ENCODE results near the gene TPM1. TPM values are rescaled to one million over a fixed set of nuclear protein-coding genes. Genes with fewer than 3 reads are reported as not detected.

Gene TPM1
- polyA plus RNA-seq, 4 donors = 466 to 568 (median 528) TPM

- DNase-seq (ENCODE audit: low read depth in 4 of 4, low spot score in 3 of 4) = no peak
These were observed 26.9 kb upstream of the TPM1 start for GRCh38 chr15:63015618-63016017.

DNA sequence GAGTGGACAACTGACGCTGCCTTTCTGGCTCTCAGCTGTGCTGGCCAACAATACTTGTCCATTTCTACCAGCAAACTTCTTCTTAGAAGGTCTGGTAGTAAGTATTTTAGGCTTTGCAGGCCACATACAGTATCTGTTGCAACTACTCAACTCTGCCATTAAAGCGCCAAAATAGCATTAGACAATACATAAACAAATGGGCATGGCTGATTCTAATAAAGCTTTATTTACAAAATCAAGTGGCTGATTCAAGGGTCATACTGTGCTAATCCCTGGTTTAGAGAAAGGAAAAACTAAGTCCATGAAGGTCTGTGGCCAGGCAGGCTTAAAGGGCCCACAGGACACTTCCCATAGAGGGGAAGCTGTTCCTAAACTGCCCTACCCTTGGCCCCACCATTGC lies 26.3 kb upstream of the TPM1 start:
- no peak for DNase-seq (ENCODE audit: low read depth in 4 of 4, low spot score in 3 of 4)

- DNase-seq (ENCODE audit: low read depth in 4 of 4, low spot score in 3 of 4) = no peak
These were observed 23.9 kb upstream of the TPM1 start for GRCh38 chr15:63018639-63019038.

DNA sequence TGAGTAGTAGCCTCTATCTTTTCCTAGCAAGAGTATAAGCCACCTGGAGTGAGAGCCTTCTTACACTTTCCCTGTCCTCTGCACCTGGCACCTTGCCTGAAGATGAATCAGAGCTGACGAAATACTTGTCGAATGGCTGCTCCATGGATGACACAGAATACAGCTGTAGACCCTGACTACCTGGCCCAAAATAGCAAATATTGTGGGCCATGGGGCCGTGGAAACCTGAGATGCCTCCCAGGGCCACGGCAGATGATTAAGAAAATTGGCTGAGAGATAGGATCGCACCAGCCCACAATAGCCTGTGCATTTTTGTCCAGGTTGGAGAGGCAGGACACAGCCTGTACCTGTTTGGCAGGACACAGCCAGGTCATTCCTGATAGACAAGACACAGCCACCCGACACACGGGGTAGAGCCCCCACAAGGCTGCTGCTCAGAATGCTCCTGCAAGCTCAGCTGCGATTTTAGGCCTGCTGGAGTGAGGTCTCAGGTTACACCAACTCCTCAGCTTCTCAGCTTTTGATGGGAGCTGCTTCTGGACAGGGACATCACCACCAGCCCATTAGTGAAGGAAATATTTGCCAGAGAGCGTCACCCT lies 22.9 kb upstream of the TPM1 start:
- DNase-seq (ENCODE audit: low read depth in 4 of 4, low spot score in 3 of 4) = no peak

DNA sequence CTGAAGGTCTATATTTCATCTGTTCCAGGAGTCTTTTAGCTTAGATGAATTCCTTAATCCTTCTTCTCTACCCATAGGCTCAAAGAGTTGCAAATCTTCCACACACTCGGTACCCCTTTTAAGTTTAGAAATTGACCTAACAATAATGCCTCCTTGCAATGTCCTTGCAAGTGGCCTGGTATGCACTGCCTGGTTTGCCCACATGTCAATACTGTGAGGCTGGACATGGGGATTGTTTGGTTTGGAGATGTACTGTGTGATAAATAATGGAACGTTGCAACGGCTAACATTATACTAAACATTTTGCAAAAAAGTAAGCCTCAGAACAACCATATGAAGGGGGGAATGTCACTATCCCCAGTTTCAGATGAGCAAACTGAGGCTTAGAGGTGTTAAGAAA lies 22.4 kb upstream of the TPM1 start:
- DNase-seq (ENCODE audit: low read depth in 4 of 4, low spot score in 3 of 4) = no peak

GRCh38 chr15:63020759-63021430 lies 21.7 kb upstream of the TPM1 start:
- no peak for DNase-seq (ENCODE audit: low read depth in 4 of 4, low spot score in 3 of 4)

GRCh38 chr15:63022181-63022580 lies 20.4 kb upstream of the TPM1 start:
- DNase-seq (ENCODE audit: low read depth in 4 of 4, low spot score in 3 of 4) = no peak

GRCh38 chr15:63022663-63023062 lies 19.9 kb upstream of the TPM1 start:
- DNase-seq (ENCODE audit: low read depth in 4 of 4, low spot score in 3 of 4) = no peak

DNA sequence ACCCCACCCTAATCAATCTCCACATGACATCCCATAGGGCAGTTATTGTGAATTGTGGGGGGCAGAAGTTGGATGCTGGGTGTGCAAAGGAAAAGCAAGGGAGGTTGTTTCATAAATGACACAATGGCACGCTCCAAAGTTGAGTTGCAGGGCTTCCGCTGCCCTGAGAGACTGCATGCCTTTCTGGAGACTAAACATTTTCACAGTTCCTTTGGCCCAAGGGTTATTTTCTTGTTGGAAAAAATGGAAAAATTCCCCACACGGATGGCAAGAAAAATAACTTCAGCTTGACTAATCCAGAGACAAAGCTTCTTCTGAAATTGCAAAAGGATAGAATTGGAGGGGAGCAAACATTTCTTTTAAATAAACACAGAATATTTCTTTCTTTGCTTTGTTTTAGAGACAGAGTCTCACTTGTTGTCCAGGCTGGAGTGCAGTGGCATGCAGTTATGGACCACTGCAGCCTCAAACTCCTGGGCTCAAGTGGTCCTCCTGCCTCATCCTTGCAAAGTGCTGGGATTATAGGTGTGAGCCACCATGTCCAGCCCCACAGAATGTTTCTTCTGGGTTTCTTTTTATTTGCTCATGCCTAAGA lies 19.1 kb upstream of the TPM1 start:
- no peak for DNase-seq (ENCODE audit: low read depth in 4 of 4, low spot score in 3 of 4)

DNA sequence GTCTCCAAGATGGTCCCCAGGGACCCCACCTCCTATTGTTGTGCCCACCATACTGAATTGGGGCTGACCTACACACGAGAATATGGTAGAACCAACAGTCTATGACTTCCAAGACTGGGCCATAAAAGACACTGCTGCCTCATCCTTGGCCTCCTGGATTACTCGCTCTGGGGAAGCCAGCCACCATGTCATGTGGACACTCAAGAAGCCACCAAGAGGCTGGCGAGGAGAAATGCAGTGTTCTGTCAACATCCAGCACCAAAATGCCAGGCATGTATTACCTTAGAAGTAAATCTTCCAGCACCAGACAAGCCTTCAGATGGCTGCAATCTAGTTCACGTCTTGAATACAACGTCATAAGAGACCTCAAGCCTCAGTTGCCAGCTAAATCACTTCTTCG lies 17.1 kb upstream of the TPM1 start:
- no peak for DNase-seq (ENCODE audit: low read depth in 4 of 4, low spot score in 3 of 4)

DNA sequence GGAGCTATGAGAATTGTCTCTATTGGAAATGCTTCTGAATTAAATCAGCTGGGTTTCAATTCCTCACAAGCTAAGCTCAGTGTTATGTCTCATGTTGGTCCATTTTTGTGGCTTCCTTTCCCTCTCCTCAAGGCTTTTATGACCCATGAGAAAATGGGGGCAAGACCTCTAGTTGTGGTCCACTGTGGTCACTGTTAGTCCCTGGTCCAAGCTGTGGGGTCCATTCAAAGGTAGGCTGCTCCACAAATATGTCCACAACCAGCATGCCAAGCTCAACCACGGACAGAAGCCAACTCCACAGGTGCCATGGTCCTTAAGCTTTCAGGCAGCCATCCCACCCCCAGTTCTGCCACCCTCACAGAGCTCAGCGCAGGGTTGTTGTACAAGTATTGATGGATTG lies 14.9 kb upstream of the TPM1 start:
- no peak for DNase-seq (ENCODE audit: low read depth in 4 of 4, low spot score in 3 of 4)

DNA sequence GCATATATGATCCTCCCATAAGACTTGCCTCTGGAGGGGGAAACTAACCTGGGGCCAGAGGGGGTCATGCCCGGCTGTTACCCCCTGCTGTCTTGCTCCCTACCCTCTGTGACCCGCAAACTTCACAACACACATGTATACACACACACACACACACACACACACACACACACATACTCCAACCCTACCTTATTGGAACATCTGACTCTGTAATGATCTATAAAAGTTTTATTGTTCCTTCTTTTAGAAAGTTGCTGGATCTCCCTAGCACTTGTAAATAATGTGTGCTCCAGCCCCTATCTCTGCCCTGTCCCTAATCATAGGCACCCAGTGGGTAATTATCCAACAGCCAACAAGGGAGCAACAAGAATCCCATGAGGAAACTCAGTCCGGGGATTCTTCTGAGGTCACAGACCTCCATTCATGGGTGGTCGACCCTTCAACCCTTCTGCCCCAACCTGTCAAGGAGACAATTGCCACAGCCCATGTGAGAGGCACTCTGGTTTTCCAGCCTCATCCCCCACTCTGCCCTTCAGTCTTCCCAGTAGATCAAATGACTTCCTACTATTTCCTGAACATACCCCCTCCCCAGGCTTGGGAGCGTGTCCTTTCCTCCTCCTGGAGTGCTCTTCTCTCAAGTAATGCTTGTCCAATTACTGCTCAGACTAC lies 14.0 kb upstream of the TPM1 start:
- DNase-seq (ENCODE audit: low read depth in 4 of 4, low spot score in 3 of 4) = no peak

- DNase-seq (ENCODE audit: low read depth in 4 of 4, low spot score in 3 of 4) = no peak
These were observed 12.9 kb upstream of the TPM1 start for GRCh38 chr15:63029676-63030075.

GRCh38 chr15:63030101-63030551 lies 12.4 kb upstream of the TPM1 start:
- DNase-seq (ENCODE audit: low read depth in 4 of 4, low spot score in 3 of 4) = no peak

DNA sequence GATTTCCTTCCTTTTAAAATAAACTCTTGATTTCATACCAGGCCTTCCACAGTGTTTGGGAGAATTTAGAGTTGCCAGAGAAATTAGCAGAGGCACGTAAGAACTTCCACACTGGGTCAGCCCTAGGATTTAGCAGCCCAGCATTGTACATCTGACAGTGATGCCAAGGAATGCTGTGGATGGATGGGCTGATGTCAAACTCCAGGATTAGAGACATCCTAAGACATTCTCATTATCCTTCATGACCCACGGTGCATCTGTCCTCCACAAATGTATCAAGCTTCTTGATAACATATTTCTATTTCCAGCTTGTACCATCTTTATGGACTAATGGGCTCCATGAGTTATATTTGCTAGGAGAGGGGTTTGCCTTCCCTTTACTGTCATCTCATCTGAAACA lies 8.0 kb upstream of the TPM1 start:
- no peak for DNase-seq (ENCODE audit: low read depth in 4 of 4, low spot score in 3 of 4)

DNA sequence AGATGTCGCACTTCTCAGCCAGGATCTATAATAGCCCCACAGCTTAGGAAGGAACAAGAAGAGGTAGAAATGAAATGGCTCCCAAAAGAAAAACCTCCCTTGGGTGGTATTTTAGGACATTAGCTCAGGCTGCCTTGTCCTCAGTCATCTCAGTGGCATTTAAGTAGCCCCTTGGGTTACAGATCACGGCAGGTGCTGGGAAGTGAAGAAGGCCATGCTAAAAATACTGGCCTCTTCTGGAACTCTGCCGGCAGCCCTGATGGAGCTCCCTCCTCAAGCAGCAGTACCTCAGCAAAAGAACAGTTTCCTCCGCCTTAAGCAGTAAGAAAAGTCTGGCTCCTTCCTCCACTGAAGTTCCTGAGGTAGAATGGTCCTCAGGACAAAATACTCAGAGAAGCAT lies 7.3 kb upstream of the TPM1 start:
- DNase-seq (ENCODE audit: low read depth in 4 of 4, low spot score in 3 of 4) = no peak

GRCh38 chr15:63035977-63036376 lies 6.6 kb upstream of the TPM1 start:
- DNase-seq (ENCODE audit: low read depth in 4 of 4, low spot score in 3 of 4) = no peak

DNA sequence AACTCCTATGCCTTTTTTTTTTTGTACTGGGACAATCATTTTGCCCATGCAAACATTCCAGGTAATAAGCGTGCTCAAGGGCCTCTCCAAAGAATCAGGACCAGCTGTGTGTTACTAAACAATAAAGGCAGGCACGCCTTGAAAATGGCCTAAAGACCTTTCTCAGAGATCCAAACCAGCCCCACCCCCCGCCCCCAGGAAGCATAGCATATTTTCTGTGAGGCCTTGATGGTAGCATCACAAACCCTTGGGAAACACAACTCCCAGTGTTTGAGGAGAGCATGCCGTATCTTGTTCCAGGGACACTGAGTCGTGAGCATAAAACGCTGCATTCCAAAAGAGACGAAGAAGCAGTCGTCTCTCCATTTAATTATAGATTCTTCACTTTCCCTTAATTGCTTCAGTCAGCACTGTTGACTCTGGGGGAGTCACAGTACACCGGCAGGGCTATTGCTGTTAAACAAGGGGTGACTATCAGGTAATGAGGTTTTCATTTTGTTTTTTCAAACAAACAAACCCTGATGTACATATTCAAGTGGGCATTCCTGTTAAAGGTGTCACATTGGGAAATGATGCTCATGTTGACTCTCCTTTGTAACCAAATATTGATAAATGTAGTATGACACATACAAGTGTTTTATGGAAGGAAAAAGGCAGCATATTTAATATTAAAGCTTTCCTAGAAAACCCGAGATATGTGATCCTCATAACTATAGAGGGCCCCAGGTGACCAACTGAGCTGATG lies 4.4 kb upstream of the TPM1 start:
- DNase-seq (ENCODE audit: low read depth in 4 of 4, low spot score in 3 of 4) = no peak

DNA sequence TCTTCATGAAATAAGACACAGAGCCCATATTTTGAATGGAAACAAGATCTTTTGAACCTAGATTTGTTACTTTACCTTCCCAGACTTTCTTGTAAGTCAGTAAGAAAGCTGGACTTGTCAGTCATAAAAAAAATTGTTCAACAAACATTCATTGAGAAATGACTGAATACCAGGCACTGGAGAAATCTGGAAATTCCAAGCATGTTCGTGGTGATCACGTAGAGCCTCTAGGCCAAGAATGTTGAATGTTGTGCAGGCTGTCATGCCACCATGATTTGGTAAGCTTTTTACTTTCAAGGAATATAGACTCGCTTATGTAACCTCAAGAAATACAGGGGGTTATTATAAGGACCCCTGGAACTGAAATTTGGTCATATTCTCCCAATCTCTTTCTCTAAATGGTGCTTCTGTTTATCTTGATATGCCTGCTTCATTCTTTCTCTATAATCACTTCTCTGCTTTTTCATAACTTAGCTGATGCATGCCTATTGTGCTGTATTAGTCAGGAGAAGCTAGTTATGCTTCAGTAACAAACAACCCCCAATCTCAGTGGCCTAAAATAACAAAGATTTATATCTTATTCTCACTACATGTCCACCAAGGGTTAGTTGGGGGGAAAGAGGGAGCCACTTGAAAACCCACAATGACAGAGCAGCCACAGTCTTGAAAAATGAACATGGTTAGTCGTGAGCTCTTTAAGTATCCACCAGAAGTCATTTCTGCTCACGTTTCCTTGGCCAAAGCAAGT lies 3.4 kb upstream of the TPM1 start:
- DNase-seq (ENCODE audit: low read depth in 4 of 4, low spot score in 3 of 4) = no peak

DNA sequence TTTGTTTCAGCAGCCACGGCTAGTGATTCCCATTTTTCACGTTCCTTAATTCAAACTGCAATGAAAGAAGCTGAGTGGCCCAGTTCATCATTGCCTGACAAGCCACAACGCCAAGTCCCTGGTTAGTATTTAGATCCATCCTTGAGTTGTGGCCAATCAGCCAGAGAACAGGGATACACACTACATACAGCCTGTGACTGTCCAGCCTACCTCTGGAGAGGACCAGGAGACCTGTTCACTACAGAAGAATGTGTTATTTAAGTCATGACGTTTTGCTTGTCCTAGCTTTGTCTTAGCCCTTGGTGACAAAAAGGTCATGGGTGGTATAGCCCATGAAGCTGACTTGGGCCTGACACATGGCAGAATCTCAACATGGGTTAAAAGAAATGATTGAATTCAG lies 2.7 kb upstream of the TPM1 start:
- no peak for DNase-seq (ENCODE audit: low read depth in 4 of 4, low spot score in 3 of 4)

Measured in left renal pelvis (tissue), 4 donors.